Nasal cavity respiratory epithelium epithelial cell of viscerocranial mucosa (primary cell): Measurements from ENCODE around the gene CUTC. TPM values are rescaled to one million over a fixed set of nuclear protein-coding genes. Genes with fewer than 3 reads are reported as not detected.

Experiments used
- total RNA-seq: library from RNA; depleted of rRNA; stranded (reverse); fragments of >200 nt; gene quantifications from 2 replicates; pipeline ENCODE4 v1.2.3, GENCODE V29; 2014

The CUTC gene, protein sequence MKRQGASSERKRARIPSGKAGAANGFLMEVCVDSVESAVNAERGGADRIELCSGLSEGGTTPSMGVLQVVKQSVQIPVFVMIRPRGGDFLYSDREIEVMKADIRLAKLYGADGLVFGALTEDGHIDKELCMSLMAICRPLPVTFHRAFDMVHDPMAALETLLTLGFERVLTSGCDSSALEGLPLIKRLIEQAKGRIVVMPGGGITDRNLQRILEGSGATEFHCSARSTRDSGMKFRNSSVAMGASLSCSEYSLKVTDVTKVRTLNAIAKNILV
- 14.5 and 20.2 TPM in 2 replicates for total RNA-seq

DNA sequence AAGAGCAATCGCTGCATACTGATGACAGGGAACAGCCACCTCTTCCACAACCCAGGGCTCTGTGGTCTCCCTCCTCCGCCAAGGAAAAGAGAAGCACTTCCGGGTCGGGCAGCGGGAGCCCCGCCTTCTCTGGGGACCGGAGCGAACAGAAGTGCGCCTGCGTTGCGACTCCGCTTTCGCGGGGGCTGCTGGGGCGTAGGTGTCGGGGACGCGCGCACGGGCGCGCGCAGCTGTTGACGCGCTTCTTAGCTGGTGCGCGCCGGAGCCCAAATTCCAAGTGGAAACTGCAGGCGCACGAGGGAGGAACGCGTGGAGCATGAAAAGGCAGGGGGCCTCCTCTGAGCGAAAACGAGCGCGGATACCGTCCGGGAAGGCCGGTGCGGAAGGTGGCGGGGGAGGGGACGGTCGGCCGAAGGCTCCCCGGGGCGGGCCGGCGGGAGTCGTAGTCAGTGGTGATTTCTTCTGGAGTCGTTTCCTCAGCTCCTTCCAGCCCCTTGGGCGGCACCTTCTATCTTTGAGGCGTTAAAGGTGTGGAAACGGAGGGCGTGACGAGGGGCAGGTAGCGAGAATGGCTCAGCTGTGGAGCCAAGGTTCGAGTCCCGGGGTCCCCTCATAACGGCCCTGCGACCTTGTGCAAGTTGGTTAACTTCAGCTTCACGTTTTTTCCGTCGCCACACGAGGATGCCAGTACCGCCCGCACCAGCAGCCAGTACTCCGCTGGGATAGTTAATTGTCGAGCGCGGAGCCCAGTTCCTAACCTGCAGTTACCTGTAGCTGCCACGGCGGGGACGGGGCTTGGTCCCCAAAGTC, at the start of gene CUTC, which contains the start of gene COX15:
Gene CUTC, plus strand, starts transcription at position 202 of the 810 bp plus-strand sequence. Its CDS starts 115 bp downstream, at position 317.
Gene COX15, minus strand, starts transcription at position 95 of the 810 bp plus-strand sequence. Its CDS starts 78 bp downstream, at position 17.

DNA sequence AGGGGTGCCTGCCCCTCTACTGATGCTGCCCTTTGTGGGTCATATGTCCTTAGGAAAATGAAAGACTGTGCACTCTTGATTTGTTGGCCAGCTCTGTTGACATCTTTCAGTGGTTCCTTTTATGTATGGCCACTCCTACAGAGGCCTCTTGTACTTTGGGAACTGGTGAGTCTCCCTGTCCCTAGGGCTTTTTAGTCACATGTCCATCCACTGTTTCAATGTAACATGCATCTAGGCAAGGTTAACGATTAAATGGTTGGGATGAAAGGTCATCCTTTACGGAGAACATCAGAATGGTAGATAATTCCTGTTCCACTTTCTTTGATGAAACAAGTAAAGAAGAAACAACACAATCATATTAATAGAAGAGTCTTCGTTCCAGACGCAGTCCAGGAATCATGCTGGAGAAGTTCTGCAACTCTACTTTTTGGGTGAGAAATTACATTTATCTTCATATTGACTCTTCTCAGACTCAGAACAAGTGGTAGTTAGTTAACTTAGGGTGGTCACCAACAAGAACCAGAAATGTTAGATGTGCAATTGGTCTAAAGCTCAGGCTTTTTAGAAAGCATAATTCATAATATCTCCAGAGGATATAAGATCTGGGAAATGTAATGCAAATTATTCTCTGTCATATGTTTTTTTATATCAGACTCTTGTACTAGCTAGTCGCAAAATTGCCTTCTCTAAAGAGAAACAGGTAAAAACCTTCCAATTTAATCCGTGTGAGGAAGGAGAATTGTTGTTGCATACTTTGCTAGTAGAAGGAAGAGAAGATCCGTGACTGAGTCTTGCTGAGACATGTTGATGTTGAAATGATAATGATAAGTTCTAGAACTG, 50.6 kb downstream of the CUTC start, which contains the start of gene ABCC2:
Gene ABCC2, plus strand, starts transcription at position 194 of the 840 bp plus-strand sequence. Its CDS starts 205 bp downstream, at position 399.

Other genes starting within 250 kb of the CUTC start
- gene NKX2-3, start 199.3 kb upstream of the CUTC start, total RNA-seq = not detected in 2 replicates
- 15.4 and 18.9 TPM in 2 replicates for gene SLC25A28, start 111.8 kb upstream of the CUTC start, total RNA-seq
- gene ENTPD7, start 72.7 kb upstream of the CUTC start, total RNA-seq = 24.6 and 37.3 TPM in 2 replicates
- gene COX15, start 107 bp upstream of the CUTC start, total RNA-seq = 37.2 and 39.3 TPM in 2 replicates
- 0.34 and 0.71 TPM in 2 replicates for gene ABCC2, start 50.4 kb downstream of the CUTC start, total RNA-seq